GM03348 (cell line): ENCODE results near the gene GNB2.
"Not testable (repeated sequence)": the region's sequence is repeated elsewhere in the genome, so short reads cannot be mapped to it uniquely, and the experiment has no call there.

Source experiments
- DNase-seq: peaks from one replicate; pipeline ENCODE4 v3.0.0; 2012; ENCODE audit warnings: low spot score

Gene GNB2

DNA sequence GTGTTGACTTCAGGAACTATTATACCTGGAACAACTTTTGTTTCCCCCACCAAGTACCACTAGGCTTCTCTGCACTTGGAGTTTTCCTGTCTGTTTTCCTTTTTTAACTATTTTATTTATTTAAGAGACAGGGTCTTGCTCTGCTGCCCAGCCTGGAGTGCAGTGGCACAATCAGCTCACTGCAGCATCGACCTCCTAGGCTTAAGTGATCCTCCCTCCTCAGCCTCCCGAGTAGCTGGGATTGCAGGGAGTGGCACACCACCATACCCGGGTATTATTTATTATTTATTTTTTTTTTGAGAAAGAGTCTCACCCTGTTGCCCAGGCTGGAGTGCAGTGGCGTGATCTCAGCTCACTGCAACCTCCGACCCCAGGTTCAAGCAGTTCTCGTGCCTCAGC is 22.6 kb downstream of the GNB2 start:
- DNase-seq = no peak

DNA sequence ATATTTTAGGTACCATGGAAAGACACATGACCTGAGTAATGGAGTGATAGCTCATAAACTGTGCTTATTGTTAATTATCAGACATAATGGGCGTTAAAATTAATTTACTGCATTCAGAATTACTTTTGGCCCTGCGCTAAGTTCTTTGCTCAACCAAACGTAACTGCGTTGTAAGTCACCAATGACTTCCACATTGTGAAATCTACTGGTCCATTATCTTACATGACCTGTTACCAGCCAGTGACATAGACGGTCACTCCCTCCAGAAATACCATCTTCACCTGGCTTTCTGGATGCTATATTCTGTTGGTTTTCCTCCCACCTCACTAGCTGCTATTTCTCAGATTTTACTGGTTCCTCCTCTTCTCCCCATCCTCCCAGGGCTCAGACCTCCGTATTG is 25.5 kb downstream of the GNB2 start:
- no peak for DNase-seq

- DNase-seq = not testable (repeated sequence)
Measured at GRCh38 chr7:100701089-100701488, 27.5 kb downstream of the GNB2 start.

GRCh38 chr7:100705320-100705752 is 31.8 kb downstream of the GNB2 start:
- DNase-seq = peak; percentile 92

DNA sequence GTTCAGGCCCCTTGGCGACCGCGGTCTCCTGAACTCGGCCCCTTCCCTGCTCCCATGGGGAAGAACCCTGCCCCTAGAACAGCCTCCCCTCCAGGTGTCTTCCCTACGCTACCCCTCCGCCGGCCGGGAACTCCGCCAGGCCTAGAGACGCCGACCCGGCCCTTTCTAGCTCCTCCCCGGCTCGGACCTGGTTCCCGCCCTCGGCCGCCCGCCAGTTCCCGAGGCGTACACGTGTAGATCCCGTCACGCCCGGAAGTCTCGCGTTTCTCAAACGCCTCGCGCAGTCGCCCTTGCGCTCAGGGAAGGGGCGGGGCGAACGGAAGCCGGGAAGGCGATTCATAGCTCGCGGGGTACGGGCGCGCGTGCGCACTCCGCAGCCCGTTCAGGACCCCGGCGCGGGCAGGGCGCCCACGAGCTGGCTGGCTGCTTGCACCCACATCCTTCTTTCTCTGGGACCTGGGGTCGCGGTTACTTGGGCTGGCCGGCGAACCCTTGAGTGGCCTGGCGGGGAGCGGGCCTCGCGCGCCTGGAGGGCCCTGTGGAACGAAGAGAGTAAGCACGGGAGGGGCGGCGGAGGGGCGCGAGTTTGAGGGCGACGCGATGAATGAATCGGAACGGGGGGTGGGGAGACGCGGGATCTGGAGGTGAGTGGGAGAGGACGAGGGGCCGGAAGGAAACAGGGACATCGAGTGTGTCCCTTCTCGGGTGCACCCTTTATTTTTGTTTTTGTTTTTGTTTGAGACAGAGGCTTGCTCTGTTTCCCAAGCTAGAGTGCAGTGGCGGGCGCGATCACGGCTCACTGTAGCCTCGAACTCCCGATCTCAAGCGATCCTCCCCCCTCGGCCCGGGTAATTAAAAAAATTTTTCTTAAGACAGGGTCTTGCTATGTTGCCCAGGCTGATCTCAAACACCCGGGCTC is 32.5 kb downstream of the GNB2 start, which contains the start of gene POP7:
Gene POP7 (plus strand): TSS at position 369 of the 919 bp plus-strand sequence. CDS start 710 bp downstream, outside the sequence.
- DNase-seq = peak; percentile 99

GRCh38 chr7:100706672-100707311 is 33.3 kb downstream of the GNB2 start:
- peak; percentile 6 for DNase-seq

DNA sequence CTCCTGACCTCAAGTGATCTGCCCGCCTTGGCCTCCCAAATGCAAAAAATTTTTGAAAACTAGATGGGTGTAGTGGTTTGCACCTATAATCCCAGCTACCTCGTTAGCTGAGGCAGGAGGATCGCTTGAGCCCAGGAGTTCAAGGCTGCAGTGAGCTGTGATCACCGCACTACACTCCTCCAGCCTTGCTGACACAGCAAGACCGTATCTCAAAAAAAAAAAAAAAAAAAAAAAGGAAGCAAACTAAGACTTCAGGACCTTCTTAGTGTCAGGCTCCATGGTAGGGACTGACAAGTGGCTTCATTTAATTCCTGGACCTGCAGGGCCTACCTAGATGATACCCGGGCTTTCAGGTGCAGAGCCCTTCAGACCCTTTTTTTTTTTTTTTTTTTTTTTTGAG is 34.9 kb downstream of the GNB2 start:
- no peak for DNase-seq

- DNase-seq = no peak
Measured at GRCh38 chr7:100710452-100710851, 36.9 kb downstream of the GNB2 start.

DNA sequence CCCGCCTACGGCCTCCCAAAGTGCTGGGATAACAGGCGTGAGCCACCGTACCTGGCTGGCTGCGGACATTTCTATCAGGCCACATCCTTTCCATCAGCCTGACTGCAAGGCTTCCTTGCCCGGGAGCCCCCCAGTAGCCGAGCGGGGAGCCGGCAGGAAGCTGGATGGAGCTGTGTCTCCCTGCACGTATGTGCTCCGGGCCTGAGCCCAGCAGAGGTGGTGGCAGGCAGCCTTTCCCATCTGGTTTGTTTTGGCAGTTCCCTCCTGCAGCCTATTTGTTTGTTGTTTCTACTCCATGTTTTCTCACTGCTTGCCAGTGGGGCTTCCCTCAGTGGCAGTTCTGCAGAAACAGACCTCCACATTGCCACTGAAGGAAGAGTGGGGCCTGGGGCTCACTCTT is 37.8 kb downstream of the GNB2 start:
- DNase-seq = no peak

DNA sequence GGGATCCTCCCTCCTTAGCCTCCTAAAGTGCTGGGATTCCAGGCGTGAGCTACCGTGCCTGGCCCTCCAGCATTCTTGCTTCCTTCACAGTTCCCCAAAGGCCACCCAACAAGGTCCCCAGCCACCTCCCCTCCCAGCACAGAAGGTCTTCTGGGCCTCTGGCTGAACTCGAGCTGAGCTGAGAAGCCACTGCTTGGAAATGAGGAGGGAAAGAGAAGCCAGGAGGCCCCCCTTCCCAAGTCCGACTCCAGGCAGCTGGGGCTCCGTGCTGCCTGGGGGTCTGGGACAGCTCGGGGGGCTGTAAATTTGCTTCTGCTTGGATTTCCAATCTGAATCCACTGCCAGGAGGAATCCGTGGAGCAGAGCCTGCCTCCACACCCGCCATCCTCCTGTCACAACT is 41.2 kb downstream of the GNB2 start:
- DNase-seq = no peak

DNA sequence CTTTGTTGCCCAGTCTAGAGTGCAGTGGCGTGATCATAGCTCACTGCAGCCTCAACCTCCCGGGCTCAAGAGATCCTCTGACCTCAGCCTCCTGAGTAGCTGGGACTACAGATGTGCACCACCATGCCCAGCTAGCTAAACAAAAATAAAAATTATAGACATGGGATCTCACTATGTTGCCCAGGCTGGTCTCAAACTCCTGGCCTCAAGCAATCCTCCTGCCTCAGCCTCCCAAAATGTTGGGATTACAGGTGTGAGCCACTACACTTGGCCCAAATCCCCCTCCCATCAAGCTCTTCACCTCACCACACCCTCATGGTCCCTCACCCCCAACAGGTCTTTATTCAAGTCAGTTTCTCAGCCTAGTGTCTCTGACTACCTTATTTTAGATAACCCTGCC is 43.5 kb downstream of the GNB2 start:
- not testable (repeated sequence) for DNase-seq

DNA sequence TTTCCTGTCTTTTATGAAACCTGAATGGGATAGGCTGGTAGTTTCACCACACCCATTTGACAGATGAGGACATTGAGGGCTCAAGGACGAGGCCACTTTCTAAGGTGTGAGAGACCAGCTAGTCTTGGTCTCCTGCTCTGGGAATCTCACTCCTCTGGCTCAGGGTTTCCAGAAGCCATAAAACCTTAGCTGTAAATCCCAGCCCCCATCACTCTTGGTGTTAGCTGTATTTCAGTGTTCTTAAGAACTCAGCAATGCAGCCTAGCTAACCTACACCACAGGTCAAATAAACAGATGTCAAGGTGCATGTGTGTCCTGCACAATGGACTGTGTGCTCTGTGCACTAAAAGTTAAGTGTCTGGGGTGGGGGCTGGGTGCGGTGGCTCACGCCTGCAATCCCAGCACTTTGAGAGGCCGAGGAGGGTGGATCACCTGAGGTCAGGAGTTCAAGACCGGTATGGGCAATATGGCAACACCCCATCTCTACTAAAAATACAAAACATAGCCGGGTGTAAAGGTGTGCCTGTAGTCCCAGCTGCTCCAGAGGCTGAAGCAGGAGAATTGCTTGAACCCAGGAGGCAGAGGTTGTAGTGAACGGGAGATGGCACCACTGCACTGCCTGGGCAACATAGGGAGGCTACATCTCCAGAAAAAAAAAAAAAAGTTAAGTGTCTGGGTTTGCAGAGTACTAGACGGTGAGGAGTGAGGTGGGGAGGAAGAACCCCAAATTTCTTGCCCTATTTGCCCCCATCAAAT is 46.2 kb downstream of the GNB2 start:
- no peak for DNase-seq

DNA sequence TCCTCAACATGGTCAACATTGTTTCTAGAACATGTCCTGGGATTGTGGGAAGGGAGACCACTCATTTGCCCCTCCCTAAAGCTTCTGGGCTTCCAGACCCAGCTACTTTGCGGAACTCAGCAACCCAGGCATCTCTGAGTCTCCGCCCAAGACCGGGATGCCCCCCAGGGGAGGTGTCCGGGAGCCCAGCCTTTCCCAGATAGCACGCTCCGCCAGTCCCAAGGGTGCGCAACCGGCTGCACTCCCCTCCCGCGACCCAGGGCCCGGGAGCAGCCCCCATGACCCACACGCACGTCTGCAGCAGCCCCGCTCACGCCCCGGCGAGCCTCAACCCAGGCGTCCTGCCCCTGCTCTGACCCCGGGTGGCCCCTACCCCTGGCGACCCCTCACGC is 46.7 kb downstream of the GNB2 start, which contains the start of gene EPO:
Gene EPO (plus strand): TSS at position 190 of the 392 bp plus-strand sequence. CDS start 513 bp downstream, outside the sequence.
- no peak for DNase-seq

GRCh38 chr7:100720671-100721504 is 47.3 kb downstream of the GNB2 start:
- no peak for DNase-seq

DNA sequence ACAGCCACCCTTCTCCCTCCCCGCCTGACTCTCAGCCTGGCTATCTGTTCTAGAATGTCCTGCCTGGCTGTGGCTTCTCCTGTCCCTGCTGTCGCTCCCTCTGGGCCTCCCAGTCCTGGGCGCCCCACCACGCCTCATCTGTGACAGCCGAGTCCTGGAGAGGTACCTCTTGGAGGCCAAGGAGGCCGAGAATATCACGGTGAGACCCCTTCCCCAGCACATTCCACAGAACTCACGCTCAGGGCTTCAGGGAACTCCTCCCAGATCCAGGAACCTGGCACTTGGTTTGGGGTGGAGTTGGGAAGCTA is 47.9 kb downstream of the GNB2 start:
- DNase-seq = no peak

DNA sequence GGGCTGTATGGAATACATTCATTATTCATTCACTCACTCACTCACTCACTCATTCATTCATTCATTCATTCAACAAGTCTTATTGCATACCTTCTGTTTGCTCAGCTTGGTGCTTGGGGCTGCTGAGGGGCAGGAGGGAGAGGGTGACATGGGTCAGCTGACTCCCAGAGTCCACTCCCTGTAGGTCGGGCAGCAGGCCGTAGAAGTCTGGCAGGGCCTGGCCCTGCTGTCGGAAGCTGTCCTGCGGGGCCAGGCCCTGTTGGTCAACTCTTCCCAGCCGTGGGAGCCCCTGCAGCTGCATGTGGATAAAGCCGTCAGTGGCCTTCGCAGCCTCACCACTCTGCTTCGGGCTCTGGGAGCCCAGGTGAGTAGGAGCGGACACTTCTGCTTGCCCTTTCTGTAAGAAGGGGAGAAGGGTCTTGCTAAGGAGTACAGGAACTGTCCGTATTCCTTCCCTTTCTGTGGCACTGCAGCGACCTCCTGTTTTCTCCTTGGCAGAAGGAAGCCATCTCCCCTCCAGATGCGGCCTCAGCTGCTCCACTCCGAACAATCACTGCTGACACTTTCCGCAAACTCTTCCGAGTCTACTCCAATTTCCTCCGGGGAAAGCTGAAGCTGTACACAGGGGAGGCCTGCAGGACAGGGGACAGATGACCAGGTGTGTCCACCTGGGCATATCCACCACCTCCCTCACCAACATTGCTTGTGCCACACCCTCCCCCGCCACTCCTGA is 49.1 kb downstream of the GNB2 start:
- no peak for DNase-seq

DNA sequence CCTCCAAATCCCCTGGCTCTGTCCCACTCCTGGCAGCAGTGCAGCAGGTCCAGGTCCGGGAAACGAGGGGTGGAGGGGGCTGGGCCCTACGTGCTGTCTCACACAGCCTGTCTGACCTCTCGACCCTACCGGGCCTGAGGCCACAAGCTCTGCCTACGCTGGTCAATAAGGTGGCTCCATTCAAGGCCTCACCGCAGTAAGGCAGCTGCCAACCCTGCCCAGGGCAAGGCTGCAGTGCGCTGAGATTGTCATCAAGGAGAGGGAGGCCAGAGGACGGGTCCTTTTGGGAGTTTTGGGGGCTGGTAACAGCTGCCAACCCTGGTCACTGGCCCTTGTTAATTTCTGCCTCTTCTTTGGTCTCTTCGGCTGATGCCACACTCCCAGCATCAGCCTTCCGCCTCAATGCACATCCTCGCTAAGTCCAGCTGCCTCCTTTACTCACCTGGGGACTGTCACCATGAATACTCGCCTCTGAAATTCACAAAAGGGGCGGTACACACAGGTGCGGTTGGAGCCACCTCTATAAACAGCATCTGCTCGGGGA is 50.3 kb downstream of the GNB2 start:
- DNase-seq = no peak

- DNase-seq = not testable (repeated sequence)
Measured at GRCh38 chr7:100724364-100724763, 50.8 kb downstream of the GNB2 start.

DNA sequence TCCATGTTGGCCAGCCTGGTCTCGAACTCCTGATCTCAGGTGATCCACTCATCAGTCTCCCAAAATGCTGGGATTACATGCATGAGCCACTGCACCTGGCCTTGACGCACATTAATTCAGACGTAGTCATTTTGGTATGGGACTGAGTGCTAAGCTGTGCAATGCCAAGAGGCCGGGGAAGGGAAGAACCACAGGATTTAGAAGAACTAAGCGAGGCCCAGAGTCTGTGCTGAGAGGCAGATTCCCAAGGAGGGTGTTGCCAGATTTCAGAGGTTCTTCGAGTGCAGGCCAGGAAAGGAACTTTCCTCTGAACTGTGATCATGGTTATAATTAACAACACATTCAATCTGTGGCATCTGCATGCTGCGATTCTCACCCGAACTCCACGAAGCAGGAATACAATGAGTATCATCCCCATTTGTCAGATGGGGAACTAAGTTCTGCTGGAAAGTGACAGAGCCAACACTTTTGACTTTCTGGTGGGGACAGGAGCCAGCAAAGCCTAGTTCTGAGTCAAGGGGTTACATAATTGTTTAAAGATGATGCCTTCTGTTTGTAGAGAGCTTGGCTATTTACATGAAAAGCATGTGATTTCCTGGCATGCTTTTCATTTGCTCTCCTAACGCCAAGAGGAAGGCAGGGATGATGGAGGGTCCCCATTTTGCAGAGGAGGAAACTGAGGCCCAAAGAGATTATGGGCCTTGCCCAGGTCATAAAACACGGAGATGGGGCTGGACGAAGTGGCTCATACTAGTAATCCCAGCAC is 53.6 kb downstream of the GNB2 start:
- peak; percentile 89 for DNase-seq

GRCh38 chr7:100728196-100728595 is 54.7 kb downstream of the GNB2 start:
- no peak for DNase-seq
